Stomach (tissue), 9 donors: ENCODE results near the gene STX10. TPM values are rescaled to one million over a fixed set of nuclear protein-coding genes. Genes with fewer than 3 reads are reported as not detected.
"Not testable (repeated sequence)": the region's sequence is repeated elsewhere in the genome, so short reads cannot be mapped to it uniquely, and the experiment has no call there.

ENCODE experiments used
- DNase-seq, 2 donors: peaks; one replicate each; pipeline versions ENCODE4 v3.0.0 to v3.0.0-alpha.2; 2013 to 2019
- H3K27ac ChIP-seq, 5 donors: fragments of 200-600 bp in 4 of 5; sonication (generic) in 4 of 5; one replicate each; pipeline ENCODE4 v1.5.1; 2013 to 2019; ENCODE audit warnings: mild to moderate bottlenecking in 1 of 5, moderate library complexity in 1 of 5
- H3K27me3 ChIP-seq, 3 donors: fragments of 200-600 bp; sonication (generic); one replicate each; pipeline ENCODE4 v1.5.1; 2017 to 2019; ENCODE audit warnings: mixed run types in 1 of 3
- H3K36me3 ChIP-seq, 4 donors: fragments of 200-600 bp; sonication (generic); 1 replicate in 3 of 4; 2 replicates in 1 of 4; pipeline ENCODE4 v1.5.1; 2016 to 2019
- H3K4me1 ChIP-seq, 4 donors: fragments of 200-600 bp; sonication (generic); one replicate each; pipeline ENCODE4 v1.5.1; 2016 to 2019
- H3K4me3 ChIP-seq, 4 donors: fragments of 200-600 bp; sonication (generic) in 3 of 4; one replicate each; pipeline ENCODE4 v1.5.1; 2016 to 2019; ENCODE audit warnings: mild to moderate bottlenecking in 1 of 4
- H3K9me3 ChIP-seq, 4 donors: fragments of 200-600 bp; sonication (generic); one replicate each; pipeline ENCODE4 v1.5.1; 2016 to 2019
- EP300 ChIP-seq: sonication (generic); formaldehyde crosslinking; IDR thresholded peaks from one replicate; pipeline ENCODE4 v1.6.1; 2017; ENCODE audit warnings: antibody characterized with exemption
- POLR2A ChIP-seq, 4 donors: fragments of 450-650 bp; IDR thresholded peaks; one replicate each; pipeline ENCODE4 v1.6.1; 2016; ENCODE audit warnings: antibody characterized with exemption in 4 of 4, control low read depth in 2 of 4, mild to moderate bottlenecking in 1 of 4, moderate library complexity in 1 of 4
- POLR2AphosphoS5 ChIP-seq, 3 donors: sonication (generic); formaldehyde crosslinking; IDR thresholded peaks; one replicate each; pipeline ENCODE4 v1.6.1; 2016; ENCODE audit warnings: antibody characterized with exemption in 3 of 3
- WGBS, 5 donors: extraction: QIAGEN DNeasy Blood & Tissue Kit in 3 of 5; methylation state at CpG; one replicate each; pipeline versions ENCODE4 v1.1.5 to v1.1.7; 2013 to 2018; 5-methylcytosine and 5-hydroxymethylcytosine counted together
- intact Hi-C: fragments of 100-400 bp; cut with DNase I; formaldehyde crosslinking; loops from one replicate; pipeline ENCODE4 v1.15.1; 2023; ENCODE audit warnings: low total_unique reads
- polyA plus RNA-seq, 3 donors: library from polyadenylated mRNA; stranded (reverse); fragments of 200-250 nt; gene quantifications; one replicate each; pipeline ENCODE4 v1.2.3, GENCODE V29; 2013
- total RNA-seq, 5 donors: library from RNA; depleted of rRNA; stranded (reverse); fragments of >200 nt; gene quantifications; one replicate each; pipeline versions ENCODE4 v1.1.0 to v1.2.3, GENCODE V29; 2014 to 2016
- TF ChIP-seq, protein P1 (sequence below), 7 experiments: fragments of 450-650 bp in 4 of 7; fragments of 200-600 bp in 3 of 7; sonication (generic) in 3 of 7; IDR thresholded peaks; one replicate each; pipeline ENCODE4 v1.5.1; 2016 to 2019; ENCODE audit warnings: antibody characterized with exemption in 7 of 7, control low read depth in 2 of 7, mild to moderate bottlenecking in 1 of 7
- donor health status: healthy with polysubstance abuse.
- donor health status: Bipolar disorder and iron deficiency.
- donor health status: healthy.

The STX10 gene
- total and polyA plus RNA-seq, 8 donors = 20.4 to 942 (median 104) TPM

DNA sequence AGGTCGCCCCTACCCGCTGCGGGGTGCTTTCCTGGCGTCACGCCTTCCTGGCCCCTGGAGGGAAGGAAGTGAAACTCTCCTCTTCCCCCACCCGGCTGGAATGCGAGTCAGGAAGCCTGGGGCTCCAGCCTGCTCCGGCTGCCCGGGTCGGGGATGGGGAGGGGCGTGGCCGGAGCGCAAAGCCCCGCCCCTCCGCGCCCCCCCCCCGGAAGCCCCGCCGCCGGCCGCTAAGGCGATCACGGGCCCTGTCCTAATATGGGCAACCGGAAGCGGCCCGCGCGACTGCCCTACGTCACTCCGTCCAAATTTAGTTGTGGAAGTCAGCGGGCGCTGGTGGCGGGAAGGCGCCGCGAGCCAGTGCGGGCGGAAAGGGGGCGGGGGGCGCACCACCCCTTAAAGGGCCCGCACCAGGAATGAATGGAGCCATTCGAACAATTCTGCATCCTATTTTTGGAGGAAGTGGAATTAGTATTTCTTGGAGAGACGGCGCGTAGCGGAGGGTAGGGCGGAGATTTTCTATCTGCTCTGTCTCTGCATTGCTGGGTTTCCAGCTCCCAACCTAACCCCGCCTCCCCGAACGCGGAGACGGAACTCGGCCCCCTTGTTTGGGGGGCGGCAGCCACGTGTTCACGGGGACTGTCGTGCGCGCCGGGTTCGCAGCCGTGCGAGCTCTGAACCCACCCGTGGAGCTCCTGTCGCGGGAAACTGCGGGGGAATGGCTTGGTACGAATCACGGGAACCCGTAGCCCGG, 1.6 kb upstream of the STX10 start:
- H3K9me3 ChIP-seq = no peaks in the 10 kb centered on the region
- H3K27me3 ChIP-seq = no peaks in the 10 kb centered on the region
- no peaks in the 10 kb centered on the region for H3K36me3 ChIP-seq
- WGBS, 5 donors = 0 to 1% (median 0%) methylated on average over 53 to 71 of the region's 71 CpGs
- peak; percentile 98 to 100 (median 99) for TF ChIP-seq POLR2AphosphoS5 (IDR thresholded peaks at IDR 0.05)
- TF ChIP-seq POLR2A (IDR thresholded peaks at IDR 0.05) = peak in 2 of 4 donors; percentile 94
- TF ChIP-seq, protein P1, sequence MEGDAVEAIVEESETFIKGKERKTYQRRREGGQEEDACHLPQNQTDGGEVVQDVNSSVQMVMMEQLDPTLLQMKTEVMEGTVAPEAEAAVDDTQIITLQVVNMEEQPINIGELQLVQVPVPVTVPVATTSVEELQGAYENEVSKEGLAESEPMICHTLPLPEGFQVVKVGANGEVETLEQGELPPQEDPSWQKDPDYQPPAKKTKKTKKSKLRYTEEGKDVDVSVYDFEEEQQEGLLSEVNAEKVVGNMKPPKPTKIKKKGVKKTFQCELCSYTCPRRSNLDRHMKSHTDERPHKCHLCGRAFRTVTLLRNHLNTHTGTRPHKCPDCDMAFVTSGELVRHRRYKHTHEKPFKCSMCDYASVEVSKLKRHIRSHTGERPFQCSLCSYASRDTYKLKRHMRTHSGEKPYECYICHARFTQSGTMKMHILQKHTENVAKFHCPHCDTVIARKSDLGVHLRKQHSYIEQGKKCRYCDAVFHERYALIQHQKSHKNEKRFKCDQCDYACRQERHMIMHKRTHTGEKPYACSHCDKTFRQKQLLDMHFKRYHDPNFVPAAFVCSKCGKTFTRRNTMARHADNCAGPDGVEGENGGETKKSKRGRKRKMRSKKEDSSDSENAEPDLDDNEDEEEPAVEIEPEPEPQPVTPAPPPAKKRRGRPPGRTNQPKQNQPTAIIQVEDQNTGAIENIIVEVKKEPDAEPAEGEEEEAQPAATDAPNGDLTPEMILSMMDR (IDR thresholded peaks at IDR 0.05) = no peak
- TF ChIP-seq EP300 = peak; percentile 44
- intact Hi-C loops = no loop called here
- DNase-seq = peak; percentile 99
- H3K27ac ChIP-seq = peak overlapping the region; percentile 96 to 99 (median 99)
- peak overlapping the region; percentile 85 to 92 (median 88) for H3K4me3 ChIP-seq
- H3K4me1 ChIP-seq = peaks cover 24 to 50% (median 43%) of the 10 kb centered on the region in 4 donors

DNA sequence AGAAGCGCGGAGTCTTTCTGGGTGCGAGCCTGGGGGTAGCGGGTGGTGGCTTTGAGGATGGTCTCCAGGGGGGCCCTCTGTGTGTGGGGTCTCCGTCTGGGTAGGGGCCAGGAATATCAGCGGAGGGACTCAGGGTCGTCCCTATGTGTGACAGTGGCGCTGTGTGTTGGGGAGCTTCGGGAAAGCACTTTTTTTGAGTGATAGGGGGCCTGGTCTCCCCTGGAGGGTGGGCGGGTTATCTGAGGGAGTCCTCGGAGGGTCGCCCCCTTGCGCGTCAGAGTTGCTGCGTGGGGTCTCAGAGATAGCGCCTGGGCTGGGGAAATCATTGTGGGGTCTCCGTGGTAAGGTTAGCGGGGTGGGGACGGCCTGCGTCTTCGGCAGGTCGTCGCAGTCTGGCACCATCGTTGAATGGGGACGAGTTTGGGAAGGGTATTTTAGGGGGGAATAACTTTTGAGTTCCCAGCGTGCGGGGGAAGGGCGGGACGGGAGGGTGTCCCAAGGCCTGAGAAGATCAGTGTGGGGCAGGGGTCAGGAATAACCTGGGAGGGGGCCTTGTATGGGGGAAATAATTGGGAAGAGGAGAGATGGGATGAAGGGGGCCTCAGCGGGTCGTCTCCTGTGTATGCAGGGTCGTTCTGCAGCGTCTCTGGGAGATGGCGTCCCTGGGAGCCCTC, 893 bp upstream of the STX10 start:
- Histone ChIP-seq H3K9me3 (no peaks in the 10 kb centered on the region), H3K4me1 (peaks cover 20 to 47% (median 37%) of the 10 kb centered on the region in 4 donors), H3K27ac (peak overlapping the region; percentile 93 to 99 (median 99)), H3K27me3 (no peaks in the 10 kb centered on the region), H3K4me3 (peak overlapping the region; percentile 85 to 92 (median 88)), H3K36me3 (peaks cover 0 to 6% (median 3%) of the 10 kb centered on the region in 4 donors)
- peak in 1 of 2 donors; percentile 76 for DNase-seq
- WGBS, 5 donors = 0 to 1% (median 1%) methylated on average over 33 to 34 of the region's 34 CpGs
- intact Hi-C loops = no loop called here
- TF ChIP-seq, protein P1 (IDR thresholded peaks at IDR 0.05) = no peak
- TF ChIP-seq EP300 (no peak), POLR2AphosphoS5 (IDR thresholded peaks at IDR 0.05) (no peak), POLR2A (IDR thresholded peaks at IDR 0.05) (no peak)

DNA sequence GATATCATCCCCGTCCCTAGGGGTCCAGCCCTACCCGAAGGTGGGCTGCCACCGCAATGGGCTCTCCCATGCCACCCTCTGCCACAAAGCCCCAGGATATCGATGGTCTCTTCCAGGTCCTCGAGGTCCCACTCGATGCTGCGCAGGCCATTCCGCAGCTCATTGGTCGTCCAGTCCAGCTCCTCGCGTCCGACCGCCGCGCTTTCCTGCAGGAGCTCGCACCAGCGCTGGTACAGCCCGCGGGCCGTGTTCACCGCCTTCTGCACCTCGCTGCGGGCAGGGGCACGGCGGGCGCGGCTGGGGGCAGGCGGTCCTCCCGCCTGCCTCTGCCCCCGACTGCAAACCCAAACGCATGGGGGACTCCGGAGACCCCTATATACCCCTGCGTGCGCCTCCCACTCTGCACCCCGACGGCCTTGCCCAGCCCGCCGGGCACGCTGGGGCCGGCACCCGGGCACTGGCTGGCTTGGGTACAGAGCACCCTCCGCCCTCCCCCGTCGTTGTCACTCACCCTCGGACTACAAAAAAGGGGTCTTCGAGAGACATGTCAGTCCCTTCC, 468 bp downstream of the STX10 start:
- peak; percentile 61 to 81 for DNase-seq
- Histone ChIP-seq H3K27ac (peak overlapping the region; percentile 93 to 99 (median 99)), H3K36me3 (peaks cover 4 to 19% (median 13%) of the 10 kb centered on the region in 4 donors), H3K4me1 (peaks cover 8 to 35% (median 25%) of the 10 kb centered on the region in 4 donors), H3K9me3 (no peaks in the 10 kb centered on the region), H3K27me3 (no peaks in the 10 kb centered on the region), H3K4me3 (peak overlapping the region; percentile 85 to 92 (median 88))
- 0 to 1% (median 0%) methylated on average over 9 to 46 of the region's 46 CpGs for WGBS, 5 donors
- intact Hi-C loops = no loop called here
- TF ChIP-seq POLR2A (IDR thresholded peaks at IDR 0.05) = no peak

DNA sequence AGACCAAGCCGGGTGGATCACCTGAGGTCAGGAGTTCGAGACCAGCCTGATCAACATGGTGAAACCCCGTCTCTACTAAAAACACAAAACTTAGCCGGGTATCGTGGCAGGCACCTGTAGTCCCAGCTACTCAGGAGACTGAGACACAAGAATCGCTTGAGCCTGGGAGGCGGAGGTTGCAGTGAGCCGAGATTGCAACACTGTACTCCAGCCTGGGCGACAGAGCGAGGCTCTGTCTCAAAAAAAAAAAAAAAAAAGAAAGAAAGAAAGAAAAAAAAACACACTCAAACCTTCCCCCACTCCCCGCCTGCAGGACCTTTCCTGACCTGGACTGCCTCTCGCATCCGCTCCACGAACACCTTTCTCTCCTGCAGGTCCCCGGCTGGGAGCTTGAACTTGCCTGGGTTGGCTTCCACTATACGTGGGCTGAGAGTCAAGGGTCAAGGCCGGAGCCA, 975 bp downstream of the STX10 start:
- 15 to 25% (median 20%) methylated on average over 16 to 17 of the region's 17 CpGs for WGBS, 5 donors
- DNase-seq, H3K9me3 ChIP-seq, intact Hi-C loops, H3K27me3 ChIP-seq: not testable (repeated sequence)
- Histone ChIP-seq H3K4me1 (peaks cover 8 to 40% (median 24%) of the 10 kb centered on the region in 4 donors), H3K36me3 (peaks cover 9 to 24% (median 18%) of the 10 kb centered on the region in 4 donors), H3K27ac (peak overlapping the region; percentile 93 to 99 (median 99)), H3K4me3 (peak overlapping the region; percentile 85 to 92 (median 88))
